GM19468 (cell line): ENCODE measurements around the gene FBXO40.
A peak's percentile ranks its signal among the peaks of the same experiment; 100 is the strongest.
"Not testable (repeated sequence)": the region's sequence is repeated elsewhere in the genome, so short reads cannot be mapped to it uniquely, and the experiment has no call there.

Experiments
- ATAC-seq: cut with Tn5 transposase; IDR thresholded peaks from one replicate; pipeline ENCODE4 v1.9.1; 2021; ENCODE audit warnings: mild to moderate bottlenecking, moderate library complexity, moderate number of reproducible peaks; ENCODE audit not compliant: unreplicated experiment; ENCODE audit errors: extremely low read depth

Gene FBXO40, protein sequence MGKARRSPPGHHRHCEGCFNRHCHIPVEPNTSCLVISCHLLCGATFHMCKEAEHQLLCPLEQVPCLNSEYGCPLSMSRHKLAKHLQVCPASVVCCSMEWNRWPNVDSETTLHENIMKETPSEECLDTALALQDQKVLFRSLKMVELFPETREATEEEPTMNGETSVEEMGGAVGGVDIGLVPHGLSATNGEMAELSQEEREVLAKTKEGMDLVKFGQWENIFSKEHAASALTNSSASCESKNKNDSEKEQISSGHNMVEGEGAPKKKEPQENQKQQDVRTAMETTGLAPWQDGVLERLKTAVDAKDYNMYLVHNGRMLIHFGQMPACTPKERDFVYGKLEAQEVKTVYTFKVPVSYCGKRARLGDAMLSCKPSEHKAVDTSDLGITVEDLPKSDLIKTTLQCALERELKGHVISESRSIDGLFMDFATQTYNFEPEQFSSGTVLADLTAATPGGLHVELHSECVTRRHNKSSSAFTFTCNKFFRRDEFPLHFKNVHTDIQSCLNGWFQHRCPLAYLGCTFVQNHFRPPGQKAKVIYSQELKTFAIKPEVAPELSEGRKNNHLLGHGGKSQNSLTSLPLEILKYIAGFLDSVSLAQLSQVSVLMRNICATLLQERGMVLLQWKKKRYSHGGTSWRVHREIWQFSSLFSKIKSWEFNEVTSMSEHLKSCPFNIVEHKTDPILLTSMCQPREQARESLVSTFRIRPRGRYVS

DNA sequence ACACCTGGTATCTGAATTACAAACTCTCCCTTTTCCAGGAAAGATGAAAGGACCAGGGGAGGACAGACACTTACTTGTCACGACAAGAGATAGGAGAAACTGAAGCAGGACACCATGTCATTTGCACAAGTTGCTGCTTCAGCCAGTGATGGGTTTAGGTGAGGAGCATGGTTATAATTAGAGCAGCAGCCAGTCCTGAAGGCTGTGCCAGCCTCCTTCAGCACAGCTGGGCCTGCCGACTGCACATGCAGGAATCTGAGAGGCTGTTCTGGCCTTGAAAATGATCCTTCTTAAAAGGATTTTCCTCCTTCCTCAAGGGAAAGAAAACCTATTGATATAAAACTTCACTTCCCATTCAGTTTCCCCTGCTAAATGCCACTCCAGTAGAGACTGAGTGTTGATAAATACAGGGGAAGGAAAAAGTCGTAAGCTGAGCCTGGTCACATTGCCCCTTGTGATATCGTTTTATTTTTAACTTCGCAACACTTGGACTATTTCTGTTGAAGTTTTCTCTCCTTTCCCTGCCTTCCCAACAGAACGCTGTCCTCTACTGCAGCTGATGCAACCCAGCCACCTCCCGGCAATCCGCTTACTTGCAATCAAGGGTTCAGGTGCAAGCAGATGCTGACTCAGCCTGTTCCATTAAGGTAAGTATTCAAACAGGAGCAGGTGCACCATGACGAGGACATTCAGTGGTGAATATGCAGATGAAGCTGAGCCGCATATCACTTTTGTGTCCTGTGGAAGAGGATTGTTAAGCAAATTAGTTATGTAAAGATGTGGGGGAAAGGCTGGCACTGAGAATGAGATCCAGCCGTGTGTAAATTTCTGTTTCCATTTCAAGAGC is at the start of gene FBXO40:
Gene FBXO40 (plus strand): TSS at position 524 of the 847 bp plus-strand sequence. CDS start 27,197 bp downstream, outside the sequence.
- ATAC-seq, result peak; percentile 68

DNA sequence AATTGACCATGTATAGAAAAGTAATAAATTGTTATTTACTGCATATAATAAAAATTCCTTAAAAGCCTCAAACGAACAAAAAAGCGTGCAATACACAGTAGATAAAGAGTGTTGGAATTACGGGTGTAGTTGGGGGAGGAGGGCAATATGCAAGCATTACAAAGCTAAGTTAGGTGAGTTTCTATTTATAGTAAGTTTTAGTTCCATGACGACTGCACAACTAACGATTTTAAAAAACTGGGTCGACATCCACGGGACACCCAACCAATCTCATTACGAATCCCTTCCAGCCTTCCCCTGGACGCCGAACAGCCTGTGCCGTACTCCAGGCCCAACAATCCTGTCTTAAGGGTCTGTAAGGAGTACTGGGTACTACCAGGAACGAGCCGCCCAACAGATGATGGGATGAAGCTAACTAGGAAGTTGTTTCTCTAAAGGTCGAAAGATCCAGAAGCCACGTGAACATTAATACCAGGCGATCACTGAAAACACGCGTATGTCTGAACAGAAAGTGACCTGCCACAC is 48.1 kb upstream of the FBXO40 start:
- ATAC-seq, result no peak

DNA sequence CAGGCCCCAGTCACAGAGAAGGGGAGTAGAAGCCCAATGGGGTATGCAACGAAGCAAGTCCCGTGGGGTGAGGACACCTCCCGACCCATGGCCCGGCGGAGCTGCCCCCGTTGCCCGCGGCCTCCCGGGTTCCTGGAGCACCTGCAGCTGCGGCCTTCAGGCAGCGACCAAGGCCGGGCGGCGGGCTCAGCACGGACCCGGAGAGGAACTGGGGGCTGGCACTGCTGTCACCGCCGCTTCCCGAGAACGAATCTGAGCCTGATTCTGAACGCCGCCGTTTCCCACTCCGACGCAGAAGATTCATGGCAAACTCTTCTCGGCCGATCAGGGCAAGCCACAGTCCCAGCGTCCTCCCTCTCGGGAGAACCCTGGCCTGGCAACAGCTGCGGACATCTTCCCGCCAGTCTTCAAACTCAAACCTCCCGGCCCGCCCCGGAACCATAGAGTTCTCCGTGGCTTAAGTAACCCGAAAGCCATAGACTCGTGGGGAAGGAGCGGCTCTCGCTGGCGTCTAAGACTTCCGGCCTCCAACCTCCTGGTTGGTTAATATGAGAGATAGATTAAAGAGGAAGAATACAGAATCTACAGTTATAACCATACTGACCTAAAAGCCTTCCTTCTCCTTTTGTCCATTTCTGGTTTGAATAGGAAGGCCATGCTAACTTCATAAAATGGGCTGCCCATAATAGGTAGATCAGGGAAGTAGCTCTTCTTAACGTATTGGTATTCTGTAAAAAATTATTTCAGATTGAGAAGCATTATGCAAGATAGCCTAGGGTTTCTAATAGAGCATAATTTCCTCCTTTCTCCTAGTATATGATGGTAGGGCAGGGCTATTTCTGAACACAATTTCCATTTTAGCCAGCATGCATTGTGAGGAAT is 47.4 kb upstream of the FBXO40 start, which contains the start of gene POLQ:
Gene POLQ (minus strand): TSS at position 415 of the 882 bp plus-strand sequence. CDS start 111 bp downstream, at position 304.
- peak; percentile 58 for ATAC-seq

DNA sequence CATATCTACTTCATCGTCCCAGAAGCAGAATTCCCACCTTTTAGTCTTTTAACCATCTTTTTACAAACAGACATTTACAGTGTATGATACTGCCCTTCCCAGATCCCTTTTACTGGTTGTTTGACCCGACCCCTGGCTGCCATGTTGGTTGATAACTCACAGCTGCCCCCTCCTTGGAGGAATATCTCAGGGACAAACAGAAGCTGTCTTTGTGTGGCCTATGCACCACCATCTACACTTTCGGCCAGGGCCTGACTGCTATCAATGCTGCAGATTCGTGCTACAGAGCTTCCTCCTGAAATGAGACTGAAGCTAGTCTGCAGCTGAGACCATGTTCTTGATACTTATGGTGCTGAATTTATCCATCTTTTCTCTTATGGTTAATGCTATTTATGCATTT is 40.8 kb upstream of the FBXO40 start:
- no peak for ATAC-seq

DNA sequence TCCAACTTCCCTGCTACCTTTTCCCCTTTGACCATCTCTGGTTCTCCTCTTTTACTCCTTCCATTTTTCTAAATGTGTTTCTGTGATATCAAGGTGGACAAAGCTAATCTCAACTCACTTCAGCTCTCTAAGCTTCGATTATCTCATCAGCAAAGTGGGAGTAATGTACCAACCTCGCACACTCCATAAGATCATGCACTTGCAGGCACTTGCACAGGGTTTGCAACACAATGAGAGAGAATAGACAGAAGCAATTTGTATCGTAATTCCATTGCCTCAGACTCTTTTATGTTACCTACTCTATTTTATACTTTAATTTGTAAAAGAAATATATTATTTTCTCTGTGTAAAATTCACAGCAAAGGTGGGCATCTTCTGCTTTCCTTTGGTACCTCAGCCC is 40.4 kb upstream of the FBXO40 start:
- ATAC-seq, result no peak

DNA sequence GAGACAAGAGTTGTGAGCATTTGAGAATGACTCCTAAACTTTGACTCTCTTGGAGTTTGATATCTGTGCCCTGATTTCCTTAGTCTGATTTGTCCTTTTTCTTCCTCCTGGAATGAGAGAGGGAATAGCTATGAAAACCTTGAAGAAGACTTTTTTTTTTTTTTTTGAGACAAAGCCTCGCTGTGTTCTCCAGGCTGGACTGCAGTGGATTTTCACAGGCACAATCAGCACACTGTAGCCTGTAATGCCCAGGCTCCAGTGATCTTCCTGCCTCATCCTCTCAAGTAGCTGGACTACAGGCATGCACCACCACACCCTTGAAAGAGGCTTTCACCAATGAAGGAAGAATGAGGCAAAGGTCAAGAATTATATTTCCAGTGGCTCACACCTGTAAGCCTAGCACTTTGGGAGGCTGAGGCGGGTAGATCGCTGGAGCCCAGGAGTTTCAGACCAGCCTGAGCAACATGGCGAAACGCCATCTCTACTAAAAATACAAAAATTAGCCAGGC is 35.7 kb upstream of the FBXO40 start:
- ATAC-seq, result no peak

DNA sequence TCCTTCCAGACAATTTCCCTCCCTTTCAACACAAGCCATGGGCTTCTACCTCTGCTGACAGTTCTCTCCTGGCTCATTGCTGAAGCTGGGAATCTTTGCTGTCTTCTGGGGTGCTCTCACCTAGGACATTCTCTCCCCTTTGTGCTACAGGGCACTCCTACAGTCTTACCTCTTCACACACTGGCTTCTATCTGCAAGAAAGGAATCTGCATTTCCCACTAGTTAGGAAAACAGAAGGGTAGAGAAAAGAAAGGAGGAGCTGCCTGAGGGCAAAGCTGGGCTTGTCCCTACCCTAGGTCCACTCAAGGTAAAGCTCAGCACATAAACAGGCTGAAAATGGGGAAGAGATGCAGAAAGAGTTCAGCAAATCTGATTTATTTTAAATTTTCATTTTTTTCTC is 31.0 kb upstream of the FBXO40 start:
- ATAC-seq, result no peak

DNA sequence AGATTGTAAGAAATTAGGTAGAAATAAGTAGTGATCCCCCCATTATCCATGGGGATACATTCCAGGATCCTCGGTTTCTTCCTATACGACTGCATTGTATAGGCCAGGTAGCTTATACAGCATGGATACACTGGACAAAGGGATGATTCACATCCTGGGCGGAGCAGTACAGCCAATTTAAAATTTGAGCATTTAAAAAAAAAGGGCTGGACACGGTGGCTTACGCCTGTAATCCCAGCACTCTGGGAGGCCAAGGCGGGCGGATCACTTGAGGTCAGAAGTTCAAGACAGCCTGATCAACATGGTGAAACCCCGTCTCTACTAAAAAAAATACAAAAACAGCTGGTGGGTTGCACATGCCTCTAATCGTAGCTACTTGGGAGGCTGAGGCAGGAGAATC is 26.4 kb upstream of the FBXO40 start:
- no peak for ATAC-seq

DNA sequence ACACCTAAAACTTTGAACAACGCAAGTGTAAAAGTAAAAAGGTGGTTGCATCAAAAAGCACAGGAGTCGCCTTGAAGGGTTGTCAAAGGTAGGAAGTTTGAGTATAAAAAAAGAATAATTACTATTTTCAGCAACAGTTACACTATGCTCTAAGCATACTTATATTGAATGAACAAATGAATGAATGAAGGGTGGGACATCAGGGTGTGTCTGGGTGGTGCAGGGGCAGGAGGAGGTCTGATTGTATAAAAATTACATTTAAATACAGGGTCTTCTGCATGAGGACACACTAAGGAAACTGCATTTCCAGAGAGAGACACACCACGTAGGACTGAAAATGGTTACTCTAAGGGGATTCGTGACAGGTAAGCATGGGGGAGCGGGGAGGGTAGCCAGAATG is 25.5 kb upstream of the FBXO40 start, which contains the start of gene ARGFX:
Gene ARGFX (plus strand): TSS at position 301 of the 400 bp plus-strand sequence. CDS start 2,765 bp downstream, outside the sequence.
- ATAC-seq, result no peak

DNA sequence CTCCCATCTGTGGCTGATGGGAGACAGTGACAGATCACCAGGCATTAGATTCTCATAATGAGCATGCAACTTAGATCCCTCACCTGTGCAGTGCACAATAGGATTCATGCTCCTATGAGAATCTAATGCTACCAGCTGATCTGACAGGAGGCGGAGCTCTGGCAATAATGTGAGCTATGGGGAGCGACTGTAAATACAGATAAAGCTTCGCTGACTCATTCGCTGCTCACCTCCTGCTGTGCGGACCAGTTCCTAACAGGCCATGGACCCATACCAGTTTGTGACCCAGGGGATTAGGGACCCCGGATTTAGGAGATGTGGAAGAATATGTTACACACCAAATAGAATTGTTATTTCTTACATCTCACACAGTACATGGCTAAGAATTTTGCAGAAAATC is 18.7 kb upstream of the FBXO40 start:
- ATAC-seq, result no peak

DNA sequence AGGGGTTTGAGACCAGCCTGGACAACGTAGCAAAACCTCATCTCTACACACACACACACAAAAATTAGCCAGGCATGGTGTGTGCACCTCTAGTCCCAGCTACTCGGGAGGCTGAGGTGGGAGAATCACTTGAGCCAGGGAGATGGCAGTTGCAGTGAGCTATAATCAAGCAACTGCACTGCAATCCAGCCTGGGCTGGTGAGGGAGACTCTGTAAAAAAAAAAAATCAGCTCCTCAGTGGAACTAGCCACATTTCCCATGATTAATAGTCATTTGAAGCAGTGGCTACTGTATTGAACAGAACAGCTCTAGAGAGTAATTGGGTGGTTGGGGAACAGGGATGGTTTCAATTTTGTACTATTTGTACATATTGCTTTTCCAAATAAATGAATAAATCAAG is 11.5 kb upstream of the FBXO40 start:
- no peak for ATAC-seq

DNA sequence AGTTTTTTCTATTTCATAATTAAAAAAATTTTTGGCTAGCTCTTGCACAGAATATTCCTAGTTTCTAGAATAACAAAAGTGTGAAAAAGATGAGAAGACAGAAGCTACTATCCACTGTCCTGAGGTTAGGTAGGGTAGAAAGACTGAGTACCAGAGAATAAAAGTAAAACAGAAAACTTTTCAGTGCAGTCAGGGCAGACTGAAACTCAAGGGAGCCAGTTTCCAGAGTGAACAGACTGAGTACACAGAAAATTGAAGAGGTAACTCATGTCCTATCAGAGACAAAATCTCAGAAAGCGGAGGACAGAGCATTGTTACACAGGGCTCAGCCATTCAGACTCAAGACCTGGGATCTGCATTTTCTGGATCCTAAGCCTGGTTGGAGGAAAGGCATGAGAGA is 8.8 kb upstream of the FBXO40 start:
- ATAC-seq, result no peak

DNA sequence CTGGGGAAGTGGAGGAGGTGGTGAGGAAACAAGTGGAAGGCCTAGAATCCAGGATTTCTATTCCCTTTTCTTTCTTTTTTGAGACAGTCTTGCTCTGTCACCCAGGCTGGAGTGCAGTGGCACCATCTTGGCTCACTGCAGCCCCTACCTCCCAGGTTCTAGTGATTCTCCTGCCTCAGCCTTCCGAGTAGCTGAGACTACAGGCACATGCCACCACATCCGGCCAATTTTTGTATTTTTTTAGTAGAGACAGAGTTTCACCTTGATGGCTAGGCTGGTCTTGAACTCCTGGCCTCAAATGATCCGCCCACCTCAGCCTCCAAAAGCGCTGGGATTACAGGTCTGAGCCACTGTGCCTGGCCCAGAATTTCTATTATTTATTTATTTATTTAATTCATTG is 627 bp downstream of the FBXO40 start:
- ATAC-seq, result not testable (repeated sequence)

DNA sequence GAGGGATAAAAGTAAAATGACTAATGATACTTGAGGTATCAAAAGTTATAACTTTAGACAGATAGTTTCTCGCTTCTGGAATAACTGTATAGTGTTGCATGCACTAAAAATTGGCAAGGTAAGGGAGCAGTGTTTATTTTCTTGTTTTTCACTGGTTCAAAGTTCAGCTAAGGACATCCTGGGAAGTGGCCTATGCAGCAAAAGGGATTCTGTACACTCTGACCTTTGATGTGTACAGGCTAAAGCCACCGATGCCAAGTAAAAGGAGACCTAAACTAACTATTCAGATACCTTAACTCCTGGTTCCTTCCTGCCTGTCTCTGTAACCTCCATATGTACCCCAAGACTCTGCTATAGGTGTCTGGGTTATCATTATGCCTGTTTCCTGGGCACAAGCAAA is 1.7 kb downstream of the FBXO40 start:
- no peak for ATAC-seq

DNA sequence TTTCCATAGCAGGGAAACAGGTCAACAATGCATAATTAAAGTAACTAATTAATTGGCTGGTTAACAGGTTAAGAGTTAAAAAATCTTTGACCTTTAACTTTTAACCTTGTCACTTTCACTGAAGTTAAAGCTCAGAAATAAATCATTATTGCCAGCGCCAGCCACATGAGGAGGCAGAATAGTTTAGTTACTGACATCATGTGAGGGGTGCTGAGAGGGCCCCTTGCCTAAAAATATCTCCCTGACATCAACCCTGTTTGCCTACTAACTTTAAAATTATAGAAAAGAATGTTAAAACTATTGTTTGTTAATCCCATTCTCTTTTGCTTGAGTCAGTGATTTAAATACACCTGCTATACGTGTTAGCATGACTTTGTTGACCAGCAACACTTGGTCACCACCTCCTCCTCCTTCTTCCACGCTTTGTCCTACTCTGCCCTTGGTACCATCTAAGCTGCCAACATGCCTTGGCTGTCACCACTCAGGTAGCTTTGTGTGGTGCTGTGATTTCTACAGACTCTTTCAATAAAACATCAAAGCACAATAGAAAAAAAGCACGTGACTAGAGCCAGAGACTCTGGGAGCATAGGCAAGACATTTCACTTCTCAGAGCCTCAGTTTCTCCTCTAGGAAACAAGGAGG is 2.7 kb downstream of the FBXO40 start:
- ATAC-seq, result no peak

DNA sequence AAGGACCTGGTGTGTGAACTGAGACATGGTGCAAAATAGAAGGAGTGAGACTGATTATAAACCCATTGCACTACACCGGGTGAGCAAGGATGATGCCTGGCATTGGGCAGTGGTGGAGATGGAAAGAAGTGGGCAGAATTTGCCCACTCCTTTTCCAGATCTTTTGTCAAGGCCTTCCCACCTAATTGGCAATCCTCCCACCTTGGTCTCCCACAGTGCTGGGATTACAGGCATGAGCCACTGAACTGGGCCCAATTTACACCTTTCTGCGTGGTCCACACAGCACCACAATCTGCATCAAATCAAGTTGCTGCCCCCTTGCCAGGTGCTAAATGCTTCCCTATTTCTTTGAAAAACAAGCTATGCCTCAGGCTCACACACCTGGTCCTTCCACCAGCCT is 5.4 kb downstream of the FBXO40 start:
- no peak for ATAC-seq

DNA sequence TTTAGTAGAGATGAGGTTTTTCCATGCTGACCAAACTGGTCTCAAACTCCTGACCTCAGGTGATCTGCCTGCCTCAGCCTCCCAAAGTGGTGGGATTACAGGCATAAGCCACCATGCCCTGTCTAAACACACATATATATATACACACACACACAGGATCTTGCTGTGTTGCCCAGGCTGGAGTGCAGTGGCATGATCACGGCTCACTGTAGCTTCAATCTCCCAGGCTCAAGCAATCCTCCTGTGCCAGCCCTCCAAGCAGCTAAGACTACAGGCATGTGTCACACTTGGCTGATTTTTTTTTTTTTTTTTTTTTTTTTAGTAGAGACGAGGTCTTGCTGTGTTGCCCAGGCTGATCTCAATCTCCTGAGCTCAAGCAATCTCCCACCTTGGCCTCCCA is 6.7 kb downstream of the FBXO40 start:
- ATAC-seq, result not testable (repeated sequence)

DNA sequence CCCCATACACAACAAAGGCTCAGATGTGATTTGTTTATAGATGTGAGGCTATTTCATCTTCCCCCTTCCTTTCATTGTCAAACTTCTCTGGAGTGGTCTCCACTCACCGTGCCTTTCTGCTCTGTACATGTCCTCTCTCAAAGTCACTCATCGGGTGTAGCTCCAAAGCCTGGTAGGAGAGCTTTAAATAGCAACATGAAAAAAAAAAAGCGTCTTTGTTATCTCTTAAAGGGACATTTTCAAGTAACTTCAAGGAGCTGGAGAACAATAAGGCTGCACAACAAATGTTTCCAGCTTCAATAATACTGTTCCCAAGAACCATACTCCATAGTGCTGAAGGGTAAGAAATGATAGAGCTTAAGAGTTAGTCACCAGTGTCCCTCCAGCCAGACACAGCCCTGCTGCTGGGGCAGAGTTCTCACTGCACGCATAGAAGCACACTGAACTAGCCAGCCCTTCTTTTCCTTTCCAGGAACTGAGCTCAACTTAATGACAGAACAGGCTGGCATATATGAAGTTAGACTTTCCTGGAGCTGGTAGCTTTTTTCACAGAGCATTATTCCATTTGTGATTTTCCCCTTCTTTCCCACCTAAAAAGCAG is 8.1 kb downstream of the FBXO40 start:
- ATAC-seq, result no peak
